ENCODE measurements around the gene CYP1A1.
A peak's percentile ranks its signal among the peaks of the same experiment; 100 is the strongest.

The CYP1A1 gene, protein sequence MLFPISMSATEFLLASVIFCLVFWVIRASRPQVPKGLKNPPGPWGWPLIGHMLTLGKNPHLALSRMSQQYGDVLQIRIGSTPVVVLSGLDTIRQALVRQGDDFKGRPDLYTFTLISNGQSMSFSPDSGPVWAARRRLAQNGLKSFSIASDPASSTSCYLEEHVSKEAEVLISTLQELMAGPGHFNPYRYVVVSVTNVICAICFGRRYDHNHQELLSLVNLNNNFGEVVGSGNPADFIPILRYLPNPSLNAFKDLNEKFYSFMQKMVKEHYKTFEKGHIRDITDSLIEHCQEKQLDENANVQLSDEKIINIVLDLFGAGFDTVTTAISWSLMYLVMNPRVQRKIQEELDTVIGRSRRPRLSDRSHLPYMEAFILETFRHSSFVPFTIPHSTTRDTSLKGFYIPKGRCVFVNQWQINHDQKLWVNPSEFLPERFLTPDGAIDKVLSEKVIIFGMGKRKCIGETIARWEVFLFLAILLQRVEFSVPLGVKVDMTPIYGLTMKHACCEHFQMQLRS

GRCh38 chr15:74725225-74725774 lies at the start of gene CYP1A1:
CYP1A1 (minus strand) TSS chr15:74725528; CDS start chr15:74723097, 2,431 bp downstream.
- Histone ChIP-seq H3K9me3 (ENCODE audit: control insufficient read depth, low read length) (no peaks in the 10 kb centered on the region), H3K4me1 (ENCODE audit: control insufficient read depth, insufficient read depth, low read length) (peaks cover 15% of the 10 kb centered on the region), H3K4me3 (ENCODE audit: low read length) (peak within 1 kb of the TSS; percentile 19), H3K9ac (ENCODE audit: low read length) (peak within 1 kb of the TSS; percentile 34), H3K27me3 (ENCODE audit: control insufficient read depth, insufficient read depth, low read length) (peaks cover 33% of the 10 kb centered on the region), H3K36me3 (ENCODE audit: control insufficient read depth, insufficient read depth, low read length) (no peaks in the 10 kb centered on the region)

GRCh38 chr15:74773731-74774252 lies 48.5 kb upstream of the CYP1A1 start:
- peaks cover 45% of the 10 kb centered on the region for H3K4me1 ChIP-seq (ENCODE audit: control insufficient read depth, insufficient read depth, low read length)
- no peak overlapping the region for H3K4me3 ChIP-seq (ENCODE audit: low read length)
- peaks cover 3% of the 10 kb centered on the region for H3K27me3 ChIP-seq (ENCODE audit: control insufficient read depth, insufficient read depth, low read length)
- no peaks in the 10 kb centered on the region for H3K9me3 ChIP-seq (ENCODE audit: control insufficient read depth, low read length)
- H3K9ac ChIP-seq (ENCODE audit: low read length), result peak overlapping the region; percentile 7
- H3K36me3 ChIP-seq (ENCODE audit: control insufficient read depth, insufficient read depth, low read length), result no peaks in the 10 kb centered on the region

- Histone ChIP-seq H3K4me1 (ENCODE audit: control insufficient read depth, insufficient read depth, low read length) (peaks cover 48% of the 10 kb centered on the region), H3K9me3 (ENCODE audit: control insufficient read depth, low read length) (no peaks in the 10 kb centered on the region), H3K36me3 (ENCODE audit: control insufficient read depth, insufficient read depth, low read length) (no peaks in the 10 kb centered on the region), H3K4me3 (ENCODE audit: low read length) (no peak overlapping the region), H3K27me3 (ENCODE audit: control insufficient read depth, insufficient read depth, low read length) (peaks cover 3% of the 10 kb centered on the region), H3K9ac (ENCODE audit: low read length) (no peak overlapping the region)
These were observed 48.0 kb upstream of the CYP1A1 start for GRCh38 chr15:74773329-74773728.

DNA sequence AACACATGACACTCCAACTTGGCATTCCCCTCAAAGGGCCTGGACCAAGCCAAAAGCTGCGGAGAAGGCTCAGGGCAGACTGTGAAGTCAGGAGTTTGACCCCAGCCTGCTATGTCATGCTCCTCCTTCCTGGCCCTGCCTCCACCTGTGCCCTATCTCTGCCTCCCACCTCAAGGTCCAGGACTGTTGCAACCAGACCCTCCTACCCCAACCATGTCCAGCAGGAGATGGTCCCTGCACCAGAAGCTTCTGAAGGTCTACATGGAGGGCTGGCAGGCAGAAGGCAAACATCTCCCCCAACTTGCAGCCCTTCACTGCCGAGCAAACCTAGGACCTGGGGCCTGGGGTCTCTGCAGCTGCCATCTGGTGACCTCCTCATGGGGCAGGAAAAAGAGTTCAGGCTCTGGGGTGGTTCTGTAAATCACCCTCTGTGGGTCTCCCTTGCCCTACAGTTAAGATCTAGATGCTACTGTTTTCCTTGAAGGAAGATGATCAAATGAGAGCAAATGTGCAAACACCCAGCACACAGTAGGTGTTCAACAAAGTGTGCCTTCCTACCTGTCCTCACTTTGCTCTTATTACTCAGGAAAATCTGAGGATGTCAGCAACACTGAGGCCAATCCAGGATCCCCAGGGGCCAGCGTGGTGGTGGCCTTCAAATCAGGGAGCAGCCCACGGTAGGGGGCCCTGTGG lies 45.0 kb upstream of the CYP1A1 start:
- peaks cover 11% of the 10 kb centered on the region for H3K27me3 ChIP-seq (ENCODE audit: control insufficient read depth, insufficient read depth, low read length)
- no peak overlapping the region for H3K4me3 ChIP-seq (ENCODE audit: low read length)
- peaks cover 28% of the 10 kb centered on the region for H3K4me1 ChIP-seq (ENCODE audit: control insufficient read depth, insufficient read depth, low read length)
- no peak overlapping the region for H3K9ac ChIP-seq (ENCODE audit: low read length)
- H3K9me3 ChIP-seq (ENCODE audit: control insufficient read depth, low read length), result no peaks in the 10 kb centered on the region
- no peaks in the 10 kb centered on the region for H3K36me3 ChIP-seq (ENCODE audit: control insufficient read depth, insufficient read depth, low read length)

DNA sequence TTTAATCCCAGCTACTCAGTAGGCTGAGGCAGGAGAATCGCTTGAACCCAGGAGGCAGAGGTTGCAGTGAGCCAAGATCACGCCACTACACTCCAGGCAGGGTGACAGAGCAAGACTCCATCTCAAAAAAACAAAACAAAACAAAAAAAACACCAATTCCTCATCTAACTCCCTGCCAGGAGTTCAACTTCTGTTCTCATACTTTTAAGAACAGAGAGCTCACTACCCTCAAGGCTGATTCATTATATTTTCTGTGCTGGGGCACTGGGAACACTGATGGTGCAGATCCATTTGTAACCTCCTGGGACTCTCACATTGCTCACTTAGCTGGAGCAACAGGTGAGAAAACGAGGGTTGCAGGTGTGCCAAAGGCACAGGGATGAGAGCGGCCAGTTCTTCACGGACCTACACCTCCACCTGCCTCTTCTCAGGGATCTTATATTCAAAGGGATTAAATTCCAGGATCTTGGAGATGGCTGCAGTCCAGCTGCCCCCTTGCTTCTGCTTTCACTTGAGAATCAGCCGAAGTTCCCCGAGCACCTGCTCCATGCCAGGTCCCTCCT lies 44.2 kb upstream of the CYP1A1 start:
- H3K4me1 ChIP-seq (ENCODE audit: control insufficient read depth, insufficient read depth, low read length), result peaks cover 24% of the 10 kb centered on the region
- no peaks in the 10 kb centered on the region for H3K36me3 ChIP-seq (ENCODE audit: control insufficient read depth, insufficient read depth, low read length)
- H3K9ac ChIP-seq (ENCODE audit: low read length), result no peak overlapping the region
- peaks cover 11% of the 10 kb centered on the region for H3K27me3 ChIP-seq (ENCODE audit: control insufficient read depth, insufficient read depth, low read length)
- H3K4me3 ChIP-seq (ENCODE audit: low read length), result no peak overlapping the region
- H3K9me3 ChIP-seq (ENCODE audit: control insufficient read depth, low read length), result no peaks in the 10 kb centered on the region

GRCh38 chr15:74768771-74769342 lies 43.5 kb upstream of the CYP1A1 start:
- Histone ChIP-seq H3K4me3 (ENCODE audit: low read length) (no peak overlapping the region), H3K4me1 (ENCODE audit: control insufficient read depth, insufficient read depth, low read length) (peaks cover 17% of the 10 kb centered on the region), H3K36me3 (ENCODE audit: control insufficient read depth, insufficient read depth, low read length) (no peaks in the 10 kb centered on the region), H3K9ac (ENCODE audit: low read length) (no peak overlapping the region), H3K27me3 (ENCODE audit: control insufficient read depth, insufficient read depth, low read length) (peaks cover 11% of the 10 kb centered on the region), H3K9me3 (ENCODE audit: control insufficient read depth, low read length) (no peaks in the 10 kb centered on the region)

DNA sequence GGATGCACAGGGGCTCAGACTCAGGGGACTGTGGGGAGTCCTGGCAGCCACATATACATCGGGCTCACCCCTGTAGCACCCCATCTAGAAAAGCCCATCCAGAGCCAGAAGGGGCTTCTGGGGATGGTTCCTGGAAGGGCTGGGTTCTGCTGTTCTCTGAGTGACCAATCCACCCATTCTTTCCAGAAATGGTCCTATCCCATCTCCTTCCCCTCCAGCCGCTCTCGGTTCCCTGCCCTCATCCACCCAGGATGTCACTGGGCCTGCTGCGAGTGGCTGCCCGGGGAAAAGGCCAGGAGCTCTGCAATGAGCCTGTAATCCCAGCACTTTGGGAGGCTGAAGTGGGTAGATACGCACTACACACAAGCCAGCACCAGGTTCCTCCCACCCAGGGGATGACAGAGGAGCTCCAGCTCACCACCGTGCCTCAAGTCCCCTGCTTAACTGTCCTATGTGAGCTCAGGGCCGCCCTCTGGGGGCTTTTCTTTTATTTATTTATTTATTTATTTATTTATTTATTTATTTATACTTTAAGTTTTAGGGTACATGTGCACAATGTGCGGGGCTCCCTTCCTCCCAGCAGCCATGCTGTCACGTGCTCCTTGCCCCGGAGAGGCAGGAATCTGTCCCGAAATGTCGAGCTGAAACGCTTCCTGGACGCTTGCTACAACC lies 42.9 kb upstream of the CYP1A1 start:
- H3K27me3 ChIP-seq (ENCODE audit: control insufficient read depth, insufficient read depth, low read length), result peaks cover 11% of the 10 kb centered on the region
- no peak overlapping the region for H3K4me3 ChIP-seq (ENCODE audit: low read length)
- peaks cover 11% of the 10 kb centered on the region for H3K4me1 ChIP-seq (ENCODE audit: control insufficient read depth, insufficient read depth, low read length)
- no peaks in the 10 kb centered on the region for H3K36me3 ChIP-seq (ENCODE audit: control insufficient read depth, insufficient read depth, low read length)
- H3K9ac ChIP-seq (ENCODE audit: low read length), result no peak overlapping the region
- H3K9me3 ChIP-seq (ENCODE audit: control insufficient read depth, low read length), result no peaks in the 10 kb centered on the region

DNA sequence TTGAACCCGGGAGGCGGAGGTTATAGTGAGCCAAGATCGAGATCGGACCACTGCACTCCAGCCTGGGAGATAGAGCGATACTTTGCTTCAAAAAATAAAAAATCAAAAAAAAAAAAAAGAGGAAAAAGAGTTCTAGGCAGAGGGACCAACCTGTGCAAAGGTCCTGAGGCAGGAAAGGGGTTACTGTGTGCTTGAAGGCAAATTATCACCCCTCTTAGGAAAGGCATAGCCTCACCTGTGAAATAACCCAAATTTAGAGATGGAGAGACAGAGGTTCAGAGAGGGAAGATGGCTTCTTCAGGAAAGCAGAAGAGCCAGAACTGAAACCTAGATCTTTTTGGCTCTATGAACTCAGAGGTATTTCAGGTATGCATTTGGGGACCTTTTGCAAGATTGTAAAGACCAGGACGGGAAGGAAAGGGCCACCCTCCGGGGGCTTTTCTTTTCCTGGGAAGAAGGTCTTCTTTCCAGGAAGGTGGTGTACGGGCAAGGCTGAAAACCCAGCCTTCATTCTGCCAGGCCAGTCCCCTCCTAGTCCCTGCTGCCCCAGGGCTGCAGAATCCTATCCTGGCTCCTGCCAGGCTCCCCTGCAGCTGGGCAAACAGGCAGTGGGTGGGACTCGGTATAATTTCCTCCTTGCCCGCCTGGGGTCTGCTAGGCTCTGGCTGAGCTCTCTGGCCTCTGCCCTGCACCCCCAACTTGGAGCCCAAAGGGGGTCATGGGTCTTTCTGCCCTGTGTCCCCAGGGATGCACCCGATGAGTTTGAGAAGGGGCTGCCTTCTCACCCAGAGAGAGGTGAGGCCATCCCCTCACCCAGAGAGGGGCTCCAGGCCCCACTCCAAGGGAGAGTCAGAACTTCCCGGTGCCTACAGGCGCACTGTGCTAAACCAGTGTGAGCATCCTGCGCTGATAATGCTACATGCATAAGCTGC lies 42.1 kb upstream of the CYP1A1 start:
- Histone ChIP-seq H3K9ac (ENCODE audit: low read length) (no peak overlapping the region), H3K36me3 (ENCODE audit: control insufficient read depth, insufficient read depth, low read length) (no peaks in the 10 kb centered on the region), H3K4me3 (ENCODE audit: low read length) (no peak overlapping the region), H3K4me1 (ENCODE audit: control insufficient read depth, insufficient read depth, low read length) (peaks cover 7% of the 10 kb centered on the region), H3K9me3 (ENCODE audit: control insufficient read depth, low read length) (no peaks in the 10 kb centered on the region), H3K27me3 (ENCODE audit: control insufficient read depth, insufficient read depth, low read length) (peaks cover 11% of the 10 kb centered on the region)

DNA sequence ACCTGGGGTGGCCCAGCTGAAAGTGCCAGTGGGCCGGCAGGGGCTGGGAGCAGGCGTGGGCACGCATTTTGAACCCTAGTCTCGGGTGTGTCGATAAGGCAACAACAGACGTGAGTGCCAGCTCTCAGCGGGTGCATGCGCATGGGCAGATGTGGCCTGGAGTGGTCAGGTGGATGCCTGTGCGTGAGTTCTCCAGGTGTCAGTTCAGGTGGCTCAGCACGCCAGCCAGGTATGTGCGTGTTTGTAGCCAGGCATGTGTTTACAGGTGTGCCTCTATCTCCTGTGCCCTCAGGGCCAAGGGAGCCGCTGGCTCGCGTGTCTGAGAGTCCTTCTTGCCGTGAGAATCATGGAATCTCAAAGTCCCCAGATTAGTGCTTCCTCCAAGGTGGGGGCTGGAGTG lies 38.1 kb upstream of the CYP1A1 start:
- H3K36me3 ChIP-seq (ENCODE audit: control insufficient read depth, insufficient read depth, low read length), result no peaks in the 10 kb centered on the region
- no peak overlapping the region for H3K9ac ChIP-seq (ENCODE audit: low read length)
- no peaks in the 10 kb centered on the region for H3K9me3 ChIP-seq (ENCODE audit: control insufficient read depth, low read length)
- peaks cover 8% of the 10 kb centered on the region for H3K27me3 ChIP-seq (ENCODE audit: control insufficient read depth, insufficient read depth, low read length)
- H3K4me3 ChIP-seq (ENCODE audit: low read length), result no peak overlapping the region
- no peaks in the 10 kb centered on the region for H3K4me1 ChIP-seq (ENCODE audit: control insufficient read depth, insufficient read depth, low read length)

GRCh38 chr15:74762791-74763150 lies 37.4 kb upstream of the CYP1A1 start:
- Histone ChIP-seq H3K9ac (ENCODE audit: low read length) (no peak overlapping the region), H3K27me3 (ENCODE audit: control insufficient read depth, insufficient read depth, low read length) (peaks cover 3% of the 10 kb centered on the region), H3K36me3 (ENCODE audit: control insufficient read depth, insufficient read depth, low read length) (no peaks in the 10 kb centered on the region), H3K4me1 (ENCODE audit: control insufficient read depth, insufficient read depth, low read length) (no peaks in the 10 kb centered on the region), H3K9me3 (ENCODE audit: control insufficient read depth, low read length) (no peaks in the 10 kb centered on the region), H3K4me3 (ENCODE audit: low read length) (no peak overlapping the region)

All from mucosa of stomach (tissue), 1 donor.